Amniotic stem cell (primary cell): Measurements from ENCODE around the gene FBXO44.

ENCODE experiments used
- DNase-seq: peaks from one replicate; lab custom pipeline; 2025; lab: John Stamatoyannopoulos, UW

Gene FBXO44

DNA sequence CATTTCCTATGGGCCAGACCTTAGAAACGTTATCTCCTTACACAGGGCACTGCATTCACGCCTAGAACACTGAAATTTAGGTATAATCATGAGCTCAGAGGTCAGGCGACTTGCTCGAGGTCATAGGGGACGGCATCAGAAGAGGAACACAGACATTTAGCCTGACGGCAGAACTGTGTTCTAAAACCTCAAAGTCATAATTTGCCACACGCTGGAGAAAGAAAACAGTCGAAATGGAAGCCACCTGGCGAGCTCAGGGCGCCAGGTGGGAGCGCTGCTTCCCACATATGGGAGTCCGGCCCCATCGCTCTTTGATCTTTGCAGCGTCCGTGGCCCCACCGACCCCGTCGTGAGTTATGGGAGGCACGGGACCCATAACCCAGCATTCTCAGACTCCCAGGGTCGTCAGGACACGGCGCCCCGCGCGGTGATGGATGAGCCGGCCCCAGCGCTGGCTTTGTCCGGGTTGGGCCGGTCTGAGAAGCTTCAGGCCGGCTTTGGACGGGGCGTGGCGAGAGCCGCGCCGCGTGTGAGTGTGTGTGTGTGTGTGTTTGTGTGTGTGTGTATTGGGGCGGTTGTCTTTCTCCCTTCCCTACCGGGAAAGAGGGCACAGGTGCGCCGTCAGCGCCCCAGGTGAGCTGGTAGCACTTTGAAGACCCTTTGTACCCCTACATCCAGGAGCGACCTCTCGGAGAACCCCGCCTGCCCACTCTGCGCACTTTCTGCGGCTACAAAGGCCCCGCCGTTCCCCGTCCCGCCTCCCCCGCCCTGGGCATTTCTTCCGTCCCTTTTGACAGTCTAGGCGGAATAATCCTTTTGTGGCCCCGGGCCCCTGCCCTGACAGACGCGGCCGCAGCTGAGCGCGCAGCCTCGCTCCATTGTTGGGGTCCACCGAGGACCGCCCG lies 36.0 kb downstream of the FBXO44 start:
- no peak for DNase-seq

DNA sequence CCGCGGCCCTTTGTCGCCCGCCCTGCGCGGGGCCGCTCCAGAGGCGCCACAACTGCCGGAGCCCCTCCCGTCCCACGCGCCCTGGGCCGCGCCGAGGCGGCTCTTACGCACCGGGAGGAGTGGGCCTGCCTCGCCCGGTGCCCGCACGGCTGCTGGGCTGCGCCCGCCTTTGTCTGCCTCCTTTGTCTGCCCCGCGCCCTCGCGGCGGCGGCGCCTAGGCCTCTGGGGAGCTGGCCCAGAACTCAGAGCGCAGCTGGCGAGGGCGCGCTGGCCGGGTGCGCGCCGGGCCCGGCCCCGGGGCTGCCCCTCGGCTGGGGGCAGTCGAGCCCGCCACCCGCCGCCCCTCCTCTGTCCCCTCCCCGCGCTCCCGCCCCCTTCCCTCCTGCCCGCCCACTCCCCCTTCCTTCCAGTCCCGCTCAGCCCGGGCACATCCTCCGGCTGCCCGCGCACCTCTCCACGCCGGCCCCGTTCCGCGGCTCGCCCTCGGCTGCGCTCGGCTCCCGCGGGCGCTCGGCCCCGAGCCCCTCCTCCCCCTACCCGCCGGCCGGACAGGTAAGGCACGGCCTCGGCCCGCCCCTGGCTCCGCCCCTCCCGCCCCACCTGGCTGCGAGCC lies 36.7 kb downstream of the FBXO44 start, which contains the start of gene DRAXIN:
Gene DRAXIN, plus strand, starts transcription at position 409 of the 613 bp plus-strand sequence. CDS start 14,549 bp downstream, outside the sequence.
- DNase-seq = no peak

DNA sequence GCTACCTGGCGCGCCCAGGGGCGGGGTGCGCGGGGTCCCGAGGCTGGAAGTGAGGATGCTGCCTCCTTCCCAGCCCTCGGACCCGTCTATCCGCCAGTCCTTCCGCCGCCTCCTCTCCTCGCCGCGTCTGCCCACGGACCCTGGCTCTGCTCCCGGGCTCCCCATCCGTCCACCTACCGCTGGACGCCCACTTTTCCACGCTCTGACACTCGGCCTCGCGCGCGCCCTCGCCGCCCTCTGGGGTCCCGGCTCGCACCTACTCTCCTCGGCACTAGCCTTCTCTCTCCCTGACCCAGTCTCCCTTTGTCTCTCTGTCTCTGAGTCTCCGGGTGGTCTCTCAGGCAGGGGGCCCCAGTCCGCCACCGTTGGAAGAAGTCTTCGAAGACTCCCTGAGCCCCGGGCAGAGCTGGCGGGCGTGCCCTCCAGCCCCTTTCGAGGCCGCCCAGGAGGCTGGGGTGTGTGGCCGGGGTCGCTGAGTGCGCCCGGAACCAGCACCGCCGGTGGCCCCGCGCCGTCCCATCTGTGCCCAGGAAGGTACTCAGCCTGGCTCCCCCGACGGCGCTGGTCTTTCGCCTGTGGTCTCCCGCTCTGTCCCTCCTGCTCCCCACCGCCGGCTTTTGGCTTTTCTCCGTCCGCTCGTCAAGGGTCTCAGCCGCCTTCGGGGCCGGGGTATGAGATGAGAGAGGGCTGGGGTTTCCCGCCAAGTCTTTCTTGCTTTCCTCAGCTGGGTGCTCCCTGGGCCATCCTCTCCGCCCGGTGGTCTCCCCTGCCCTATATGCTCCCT lies 37.4 kb downstream of the FBXO44 start:
- no peak for DNase-seq

DNA sequence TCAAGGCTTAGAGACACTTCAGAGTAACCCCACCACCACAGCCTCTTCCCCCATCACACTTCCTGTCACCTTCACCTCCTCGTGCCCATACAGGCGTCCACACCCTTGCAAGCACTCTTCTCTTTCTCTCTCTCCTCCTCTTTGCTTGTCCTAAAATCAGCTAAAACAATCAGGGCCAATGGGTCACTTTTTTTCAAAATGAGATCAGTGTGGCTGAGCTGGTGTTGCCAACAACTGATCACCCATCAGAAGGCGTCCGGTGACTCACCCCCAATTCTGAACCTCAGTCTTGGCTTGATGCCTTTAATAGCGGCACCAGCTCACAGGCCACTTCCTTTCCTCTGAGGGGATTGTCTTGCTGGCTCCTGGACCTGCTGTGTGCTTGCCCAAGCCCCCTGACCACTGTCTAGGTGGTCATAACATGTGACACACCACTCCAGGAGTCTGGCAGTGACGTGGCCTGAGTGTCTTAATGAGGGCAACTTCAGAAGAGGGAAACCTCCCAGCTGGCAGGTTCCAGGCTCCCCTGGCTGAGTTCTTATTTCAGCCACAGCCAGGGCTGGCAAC lies 38.4 kb downstream of the FBXO44 start:
- DNase-seq = no peak

DNA sequence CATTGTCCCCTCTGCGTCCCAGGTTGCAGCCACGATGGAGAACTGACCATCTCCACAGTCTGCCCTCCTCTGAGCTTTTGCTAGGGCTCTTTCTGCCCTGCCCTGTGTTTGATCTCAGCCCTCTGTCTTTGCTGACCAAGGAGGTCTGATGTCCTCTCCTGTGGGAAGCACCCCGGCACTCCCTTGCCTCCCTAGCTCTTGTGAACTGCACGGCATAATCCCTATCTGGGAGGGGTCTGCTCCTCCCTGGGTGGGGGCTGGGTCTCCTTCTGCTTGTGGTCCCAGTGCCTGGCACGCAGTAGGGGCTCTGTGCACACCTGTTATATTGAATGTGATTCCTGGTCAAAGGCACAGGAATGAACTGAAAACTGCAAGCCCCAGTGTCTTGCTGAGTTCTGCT lies 39.2 kb downstream of the FBXO44 start:
- DNase-seq = no peak

DNA sequence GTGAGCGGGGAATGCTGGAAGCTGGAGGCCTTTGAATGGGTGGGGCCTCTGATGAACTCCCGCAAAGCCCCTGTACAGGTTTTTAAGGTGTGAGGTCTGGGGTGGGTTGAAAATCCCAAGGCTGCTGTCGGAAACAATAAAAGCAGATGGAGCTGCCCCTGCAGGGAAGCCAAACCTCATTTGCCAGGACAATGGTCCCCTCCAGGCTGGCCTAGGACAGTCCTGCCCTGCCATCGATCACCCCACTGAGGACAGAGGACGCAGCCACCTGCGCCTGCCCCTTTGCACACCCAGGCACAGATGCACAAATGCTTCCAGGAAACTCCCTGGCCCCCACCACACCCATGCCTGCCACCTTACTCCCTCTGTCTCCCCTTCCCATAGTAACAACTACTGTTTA lies 41.2 kb downstream of the FBXO44 start:
- DNase-seq = no peak

DNA sequence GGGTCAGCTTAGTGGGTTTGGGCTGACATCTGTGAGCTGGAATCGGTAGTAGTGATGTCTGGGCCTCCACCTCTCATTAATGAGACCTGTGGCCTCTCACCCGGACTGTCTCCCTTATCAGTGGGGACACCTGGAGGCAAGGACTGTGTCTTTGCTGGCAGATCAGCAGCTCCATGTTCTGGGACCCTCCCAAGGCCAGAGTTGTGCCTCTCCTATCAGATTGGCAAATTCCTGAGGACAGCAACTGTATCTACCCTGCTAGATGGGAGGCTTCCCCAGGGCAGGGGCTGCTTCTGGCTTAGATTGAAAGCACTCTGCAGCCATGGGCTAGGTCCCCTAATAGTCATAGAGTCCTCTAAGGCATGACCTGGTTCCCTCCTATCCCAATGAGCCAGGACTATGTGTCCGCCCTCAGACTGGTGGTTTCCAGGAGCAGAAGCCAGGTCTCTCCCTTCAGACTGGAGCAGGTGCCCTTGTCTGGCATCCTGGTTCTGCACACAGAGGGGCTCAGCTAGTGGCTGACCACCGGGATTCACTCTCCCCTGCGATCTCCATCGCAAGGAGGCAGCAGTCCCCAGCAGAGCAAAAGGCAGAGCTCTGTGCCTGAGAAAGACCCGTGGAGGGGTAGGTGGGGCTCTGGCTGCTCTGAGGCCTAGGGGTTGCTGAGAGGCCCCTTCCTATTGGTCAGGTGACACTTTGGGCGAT lies 42.7 kb downstream of the FBXO44 start:
- DNase-seq = no peak

DNA sequence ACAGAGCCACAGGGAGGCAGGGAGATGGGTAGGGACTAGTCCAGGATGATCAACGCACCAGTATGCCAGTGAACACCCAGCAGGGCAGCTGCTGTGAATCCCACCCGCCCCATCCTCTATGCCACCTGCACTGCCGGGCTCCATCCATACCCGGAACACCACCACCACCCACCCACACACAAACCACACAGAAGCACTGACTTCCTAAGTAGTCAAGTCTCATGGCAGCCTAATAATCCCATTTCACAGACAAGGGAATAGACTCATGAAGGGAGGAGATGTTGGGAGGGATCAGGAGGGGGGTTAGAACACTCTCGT lies 43.2 kb downstream of the FBXO44 start:
- DNase-seq = no peak

DNA sequence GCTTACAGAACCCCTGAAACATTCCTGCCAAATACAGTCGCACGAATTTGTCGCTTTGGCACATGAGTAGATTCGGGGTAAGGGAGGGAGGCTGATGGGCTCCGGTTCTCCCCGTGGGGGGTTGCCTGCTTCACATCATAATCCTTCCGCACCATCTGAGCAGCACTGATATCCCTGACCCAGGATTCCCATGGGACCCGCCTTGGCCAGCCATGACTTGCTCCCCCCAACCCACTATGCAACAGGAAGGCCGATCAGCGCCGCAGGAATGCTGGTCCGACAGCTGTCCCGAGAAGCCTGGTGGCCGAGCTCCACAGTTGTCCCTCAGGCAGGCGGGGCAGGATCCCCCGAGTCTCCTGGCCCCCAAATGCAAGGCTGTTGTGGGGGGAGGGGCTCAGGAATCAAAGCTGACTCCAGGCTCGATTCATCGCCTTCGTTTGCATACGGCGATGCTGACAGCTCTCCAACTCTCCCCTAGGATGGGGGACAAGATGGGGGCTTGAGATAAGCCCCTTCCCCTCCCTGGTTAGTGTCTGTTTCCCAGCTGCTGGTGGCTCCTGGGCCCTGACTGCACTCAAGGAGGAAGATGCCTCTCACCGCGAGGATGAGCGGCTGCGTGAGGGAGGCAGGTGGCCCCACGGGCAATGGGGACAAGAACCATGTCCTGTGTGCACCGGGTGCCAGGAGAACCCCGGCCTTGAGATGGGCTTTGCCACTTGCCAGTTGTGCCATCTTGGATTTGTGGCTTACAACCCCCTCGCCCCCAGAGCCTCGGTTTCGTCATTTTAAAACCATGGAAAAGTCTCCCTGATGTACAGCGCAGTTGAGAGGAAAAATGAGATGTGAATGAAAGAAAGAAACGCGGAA lies 46.2 kb downstream of the FBXO44 start:
- no peak for DNase-seq

DNA sequence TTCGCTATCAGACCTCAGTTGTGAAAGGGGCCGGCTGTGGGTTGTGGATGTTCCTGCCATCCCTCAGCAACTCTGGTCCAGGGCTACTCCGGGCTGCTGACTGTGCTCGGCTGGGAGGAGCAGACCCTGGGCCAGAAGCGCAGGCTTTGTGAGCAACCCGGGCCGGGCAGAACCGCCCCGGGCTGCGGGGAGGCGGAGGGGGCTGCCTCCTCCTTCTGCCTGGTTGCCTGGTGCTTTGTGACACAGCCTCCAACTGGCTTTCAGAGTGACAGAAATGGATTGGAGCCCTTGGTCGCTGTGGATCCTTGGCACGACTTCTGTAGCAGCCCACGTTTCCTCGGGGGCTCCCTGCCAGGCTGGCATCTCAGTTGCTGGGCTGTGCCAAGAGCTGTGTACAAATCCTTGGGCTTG lies 46.9 kb downstream of the FBXO44 start:
- no peak for DNase-seq

GRCh38 chr1:11701981-11702803 lies 47.5 kb downstream of the FBXO44 start:
- DNase-seq = no peak

GRCh38 chr1:11703357-11704193 lies 48.9 kb downstream of the FBXO44 start:
- DNase-seq = no peak

DNA sequence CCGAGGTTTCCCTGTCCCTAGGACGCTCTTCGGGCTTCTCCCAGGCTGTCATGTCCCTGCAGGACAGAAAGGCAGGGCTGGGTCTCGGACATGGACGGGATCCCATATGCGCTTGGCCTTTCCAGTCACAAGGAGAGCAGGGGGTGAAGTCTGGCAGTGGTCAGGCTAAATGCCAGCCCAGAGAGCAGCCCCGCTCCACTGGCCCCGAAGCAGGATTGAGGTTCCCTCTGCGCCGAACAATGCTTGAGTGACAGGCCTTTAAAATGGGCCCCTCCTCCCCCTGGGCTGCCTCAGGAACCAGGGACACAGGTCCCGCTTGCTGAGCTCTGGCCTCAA lies 49.5 kb downstream of the FBXO44 start:
- DNase-seq = no peak

DNA sequence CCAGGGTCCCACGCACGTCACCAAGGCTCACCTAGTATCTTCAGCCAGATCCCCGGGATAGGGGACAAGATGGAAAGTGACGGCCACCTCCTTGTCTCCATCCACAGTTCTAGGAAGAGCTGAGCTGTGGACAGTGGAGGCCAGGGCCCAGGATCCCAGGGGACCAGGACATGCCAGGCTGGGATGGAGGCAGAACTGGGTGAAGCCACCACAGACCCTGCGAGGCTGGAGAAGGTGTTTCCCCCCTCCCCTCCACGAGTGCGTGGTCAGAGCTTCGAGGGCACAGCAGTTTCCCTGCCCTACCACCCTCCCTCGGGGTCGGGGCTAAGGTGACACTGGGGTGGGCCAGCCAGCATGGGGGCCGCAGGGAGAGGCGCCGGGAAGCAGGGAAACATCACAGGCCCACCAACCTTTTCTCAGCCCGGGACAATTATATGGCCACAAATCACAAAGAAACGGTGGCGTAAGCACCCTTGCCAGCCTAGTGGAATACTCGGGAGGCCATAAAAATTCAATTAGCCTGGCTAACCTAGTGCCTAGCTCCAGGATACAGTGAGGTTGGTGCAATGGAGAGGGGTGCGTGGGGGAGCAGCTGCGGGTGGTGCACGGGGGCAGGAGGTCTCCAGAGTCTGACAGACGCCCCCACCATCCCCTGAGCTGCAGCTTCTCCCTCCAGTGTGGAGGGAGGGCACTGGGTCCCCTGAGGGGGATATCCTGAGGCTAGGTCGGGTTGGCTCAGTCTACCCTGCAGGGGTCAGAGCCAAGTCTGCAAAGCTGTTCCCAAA lies 50.2 kb downstream of the FBXO44 start:
- no peak for DNase-seq

GRCh38 chr1:11705596-11705995 lies 50.9 kb downstream of the FBXO44 start:
- no peak for DNase-seq

GRCh38 chr1:11706292-11706691 lies 51.6 kb downstream of the FBXO44 start:
- no peak for DNase-seq

DNA sequence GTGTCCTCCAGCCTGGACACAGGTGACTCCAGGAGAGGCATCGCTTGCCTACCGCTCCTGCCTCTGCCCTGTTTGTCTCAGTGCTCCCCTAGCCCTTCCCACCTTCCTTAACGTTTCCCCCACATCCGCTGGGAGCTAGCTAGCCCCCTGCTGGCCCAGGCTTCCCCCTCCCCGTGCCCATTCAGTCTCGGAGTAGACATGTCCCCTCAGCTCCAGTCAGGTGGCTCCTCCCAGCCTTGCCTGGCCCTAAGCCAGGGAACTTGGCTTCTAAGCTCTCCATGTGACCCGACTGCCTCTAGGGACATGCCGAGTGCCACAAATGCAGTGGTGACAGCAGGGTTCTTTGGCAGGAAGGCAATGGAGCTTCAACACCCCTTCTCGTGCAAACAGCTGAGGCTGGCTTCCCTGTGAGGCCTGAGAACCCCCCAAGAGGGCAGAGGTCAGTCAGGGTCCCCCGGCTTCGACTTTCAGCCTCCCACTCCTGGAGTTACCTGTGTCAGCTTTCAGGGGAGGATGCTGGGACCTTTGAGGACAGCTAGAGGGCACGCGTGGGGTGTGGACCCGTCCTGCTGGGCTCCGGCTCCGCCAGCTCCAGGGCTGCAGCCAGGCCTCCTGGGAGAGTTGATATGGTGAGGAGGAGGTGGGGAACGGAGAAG lies 53.1 kb downstream of the FBXO44 start:
- no peak for DNase-seq
